ENCODE results near the gene SIAE. TPM values are rescaled to one million over a fixed set of nuclear protein-coding genes. Genes with fewer than 3 reads are reported as not detected.

The SIAE gene
- total and polyA plus RNA-seq, 4 donors, result 6.4 to 33.9 (median 11.3) TPM

GRCh38 chr11:124602193-124602592, 71.3 kb downstream of the SIAE start:
- Histone ChIP-seq H3K27ac (ENCODE audit: low read depth in 1 of 2, low read length in 2 of 2) (no peak overlapping the region), H3K4me3 (ENCODE audit: low read depth in 1 of 3, low read length in 3 of 3) (no peak overlapping the region), H3K27me3 (ENCODE audit: control insufficient read depth in 4 of 4, insufficient read depth in 4 of 4, low read length in 3 of 4) (no peaks in the 10 kb centered on the region), H3K9me3 (ENCODE audit: control insufficient read depth in 4 of 4, low read length in 3 of 4) (no peaks in the 10 kb centered on the region), H3K9ac (ENCODE audit: low read depth in 1 of 2, low read length in 2 of 2) (no peak overlapping the region), H3K4me1 (ENCODE audit: control insufficient read depth in 4 of 4, insufficient read depth in 4 of 4, low read length in 3 of 4) (no peaks in the 10 kb centered on the region), H3K36me3 (ENCODE audit: control insufficient read depth in 4 of 4, insufficient read depth in 3 of 4, low read depth in 1 of 4, low read length in 3 of 4) (no peaks in the 10 kb centered on the region)
- DNase-seq (ENCODE audit: low spot score), result no peak
- 88% methylated on average over 3 of the region's 3 CpGs for WGBS
- TF ChIP-seq FOXA1 (IDR thresholded peaks at IDR 0.05) (no peak), REST (IDR thresholded peaks at IDR 0.05) (no peak), RXRA (IDR thresholded peaks at IDR 0.05) (no peak), FOXA2 (IDR thresholded peaks at IDR 0.05) (no peak), GABPA (IDR thresholded peaks at IDR 0.05 in 1 of 2, conservative IDR thresholded peaks at IDR 0.05 in 1 of 2) (no peak), ZBTB33 (IDR thresholded peaks at IDR 0.05) (no peak), HNF4G (IDR thresholded peaks at IDR 0.05) (no peak), MAX (IDR thresholded peaks at IDR 0.05) (no peak), HNF4A (conservative IDR thresholded peaks at IDR 0.05) (no peak), CTCF (IDR thresholded peaks at IDR 0.05; ENCODE audit: low read depth, low read length, missing input control) (no peak), TAF1 (conservative IDR thresholded peaks at IDR 0.05) (no peak), ATF3 (IDR thresholded peaks at IDR 0.05) (no peak), RAD21 (IDR thresholded peaks at IDR 0.05) (no peak), YY1 (IDR thresholded peaks at IDR 0.05) (no peak)

- no peaks in the 10 kb centered on the region for H3K36me3 ChIP-seq (ENCODE audit: control insufficient read depth in 4 of 4, insufficient read depth in 3 of 4, low read depth in 1 of 4, low read length in 3 of 4)
- no peak overlapping the region for H3K27ac ChIP-seq (ENCODE audit: low read depth in 1 of 2, low read length in 2 of 2)
- H3K9ac ChIP-seq (ENCODE audit: low read depth in 1 of 2, low read length in 2 of 2), result no peak overlapping the region
- 63% methylated on average over 5 of the region's 5 CpGs for WGBS
- no peaks in the 10 kb centered on the region for H3K9me3 ChIP-seq (ENCODE audit: control insufficient read depth in 4 of 4, low read length in 3 of 4)
- no peak overlapping the region for H3K4me3 ChIP-seq (ENCODE audit: low read depth in 1 of 3, low read length in 3 of 3)
- H3K27me3 ChIP-seq (ENCODE audit: control insufficient read depth in 4 of 4, insufficient read depth in 4 of 4, low read length in 3 of 4), result no peaks in the 10 kb centered on the region
- DNase-seq (ENCODE audit: low spot score), result no peak
- H3K4me1 ChIP-seq (ENCODE audit: control insufficient read depth in 4 of 4, insufficient read depth in 4 of 4, low read length in 3 of 4), result no peaks in the 10 kb centered on the region
- TF ChIP-seq MAX (IDR thresholded peaks at IDR 0.05) (no peak), RXRA (IDR thresholded peaks at IDR 0.05) (no peak), ZBTB33 (IDR thresholded peaks at IDR 0.05) (no peak), EGR1 (IDR thresholded peaks at IDR 0.05; ENCODE audit: low read depth in 2 of 2) (no peak), TAF1 (conservative IDR thresholded peaks at IDR 0.05) (no peak), REST (IDR thresholded peaks at IDR 0.05) (no peak), GABPA (IDR thresholded peaks at IDR 0.05 in 1 of 2, conservative IDR thresholded peaks at IDR 0.05 in 1 of 2) (no peak)
These were observed 72.8 kb downstream of the SIAE start for GRCh38 chr11:124600621-124601320.
